NCI-H1092 (cell line): ENCODE data around the gene PPP2R2D.

Experiments used
- DNase-seq: peaks from one replicate; lab custom pipeline; 2025; lab: John Stamatoyannopoulos, UW

The PPP2R2D gene

GRCh38 chr10:131929122-131929845, 28.5 kb downstream of the PPP2R2D start:
- no peak for DNase-seq

GRCh38 chr10:131930150-131930549, 29.3 kb downstream of the PPP2R2D start:
- no peak for DNase-seq

GRCh38 chr10:131930586-131931330, 29.9 kb downstream of the PPP2R2D start:
- no peak for DNase-seq

- no peak for DNase-seq
These were observed 31.2 kb downstream of the PPP2R2D start for GRCh38 chr10:131931981-131932380.

GRCh38 chr10:131933016-131933695, 32.3 kb downstream of the PPP2R2D start:
- no peak for DNase-seq

GRCh38 chr10:131933696-131934086, 32.9 kb downstream of the PPP2R2D start:
- no peak for DNase-seq

- no peak for DNase-seq
These were observed 34.0 kb downstream of the PPP2R2D start for GRCh38 chr10:131934769-131935168.

GRCh38 chr10:131935260-131935659, 34.5 kb downstream of the PPP2R2D start:
- DNase-seq: no peak

GRCh38 chr10:131936294-131936693, 35.5 kb downstream of the PPP2R2D start:
- no peak for DNase-seq

- no peak for DNase-seq
These were observed 35.9 kb downstream of the PPP2R2D start for GRCh38 chr10:131936736-131937135.

GRCh38 chr10:131937836-131938235, 37.0 kb downstream of the PPP2R2D start:
- no peak for DNase-seq

GRCh38 chr10:131938681-131939080, 37.9 kb downstream of the PPP2R2D start:
- no peak for DNase-seq

- DNase-seq: no peak
These were observed 41.6 kb downstream of the PPP2R2D start for GRCh38 chr10:131942455-131942854.

GRCh38 chr10:131943021-131943814, 42.4 kb downstream of the PPP2R2D start:
- no peak for DNase-seq

- no peak for DNase-seq
These were observed 43.6 kb downstream of the PPP2R2D start for GRCh38 chr10:131944412-131944811.

- no peak for DNase-seq
These were observed 44.3 kb downstream of the PPP2R2D start for GRCh38 chr10:131944976-131945695.

- DNase-seq: no peak
These were observed 45.5 kb downstream of the PPP2R2D start for GRCh38 chr10:131946321-131946751.

- no peak for DNase-seq
These were observed 46.1 kb downstream of the PPP2R2D start for GRCh38 chr10:131946880-131947279.

GRCh38 chr10:131947631-131948347, 47.0 kb downstream of the PPP2R2D start:
- DNase-seq: no peak

- no peak for DNase-seq
These were observed 47.7 kb downstream of the PPP2R2D start for GRCh38 chr10:131948501-131948900.
